Psoas muscle (tissue), 8 donors: Measurements from ENCODE around the gene CUTC. TPM values are rescaled to one million over a fixed set of nuclear protein-coding genes. Genes with fewer than 3 reads are reported as not detected.

ENCODE experiments used
- ATAC-seq, 4 donors: fragments of 200-7000 bp; cut with Tn5 transposase; one replicate each; pipeline ENCODE4 v1.9.1; 2020; ENCODE audit warnings: moderate library complexity in 3 of 4, mild to moderate bottlenecking in 2 of 4
- DNase-seq, 2 donors: peaks; one replicate each; pipeline ENCODE4 v3.0.0-alpha.2; 2020
- H3K27ac ChIP-seq: fragments of 200-600 bp; one replicate; pipeline ENCODE4 v1.8.0; 2022
- H3K27me3 ChIP-seq, 3 donors: fragments of 200-600 bp in 1 of 3; one replicate each; pipeline versions ENCODE4 v1.6.1 to v1.8.0; 2013 to 2022; ENCODE audit warnings: low read length in 2 of 3, mild to moderate bottlenecking in 2 of 3, moderate library complexity in 1 of 3; ENCODE audit not compliant: insufficient read depth in 3 of 3
- H3K36me3 ChIP-seq, 2 donors: fragments of 200-600 bp in 1 of 2; one replicate each; pipeline versions ENCODE4 v1.6.1 to v1.8.0; 2013 to 2022; ENCODE audit warnings: low read depth in 1 of 2, mild to moderate bottlenecking in 1 of 2, moderate library complexity in 1 of 2; ENCODE audit not compliant: insufficient read depth in 1 of 2
- H3K4me1 ChIP-seq: fragments of 200-600 bp; one replicate; pipeline ENCODE4 v1.8.0; 2022
- H3K4me3 ChIP-seq: fragments of 200-600 bp; one replicate; pipeline ENCODE4 v1.8.0; 2022; ENCODE audit warnings: mild to moderate bottlenecking
- H3K9me3 ChIP-seq: fragments of 200-600 bp; one replicate; pipeline ENCODE4 v1.8.0; 2022
- WGBS, 3 donors: extraction: QIAGEN DNeasy Blood & Tissue Kit; methylation state at CpG; one replicate each; pipeline versions ENCODE4 v1.1.6 to v1.1.7; 2013; 5-methylcytosine and 5-hydroxymethylcytosine counted together
- intact Hi-C, 2 donors: fragments of 100-400 bp; cut with DNase I; formaldehyde crosslinking; loops; one replicate each; pipeline versions ENCODE4 v1.11.0 to v1.14.2; 2022
- polyA plus RNA-seq, 3 donors: library from polyadenylated mRNA; stranded (reverse); fragments of 200-250 nt; gene quantifications; one replicate each; pipeline ENCODE4 v1.2.3, GENCODE V29; 2013
- total RNA-seq, 4 donors: library from RNA; stranded (reverse); fragmentation: NEBNext Ultra II Directional in 2 of 4; extraction: Animal tissue kit (Norgen Biotek cat#: 25700) in 2 of 4; gene quantifications; one replicate each; pipeline versions ENCODE4 v1.2.1 to v1.2.4, GENCODE V29; 2021 to 2023
- TF ChIP-seq, protein P1 (sequence below): fragments of 200-600 bp; IDR thresholded peaks from one replicate; pipeline ENCODE4 v1.8.0; 2022; ENCODE audit warnings: antibody characterized with exemption
- donor health status: healthy with polysubstance abuse.
- donor health status: DM: no; HTN: no; CAD: no; lungs with moderate emphysema.
- donor health status: Bipolar disorder and iron deficiency.
- donor health status: healthy.
- donor health status: DM: yes; HTN: yes; CAD: no.
- donor health status: DM: no; HTN: no; CAD: no.
- donor health status: DM: no; HTN: no; CAD: no.
- donor health status: DM: yes; HTN: yes; CAD: no.

Gene CUTC
- total and polyA plus RNA-seq, 7 donors: 52.8 to 179 (median 132) TPM

GRCh38 chr10:99781734-99782429 lies 49.8 kb downstream of the CUTC start:
- peaks cover 21% of the 10 kb centered on the region for H3K4me1 ChIP-seq
- ATAC-seq: no peak
- H3K27me3 ChIP-seq: no peaks in the 10 kb centered on the region
- H3K4me3 ChIP-seq: no peak overlapping the region
- H3K36me3 ChIP-seq: no peaks in the 10 kb centered on the region
- H3K27ac ChIP-seq: no peak overlapping the region
- WGBS, 3 donors: 78 to 81% (median 80%) methylated on average over 5 of the region's 5 CpGs
- DNase-seq: no peak
- intact Hi-C loops: no loop called here
- TF ChIP-seq, protein P1, sequence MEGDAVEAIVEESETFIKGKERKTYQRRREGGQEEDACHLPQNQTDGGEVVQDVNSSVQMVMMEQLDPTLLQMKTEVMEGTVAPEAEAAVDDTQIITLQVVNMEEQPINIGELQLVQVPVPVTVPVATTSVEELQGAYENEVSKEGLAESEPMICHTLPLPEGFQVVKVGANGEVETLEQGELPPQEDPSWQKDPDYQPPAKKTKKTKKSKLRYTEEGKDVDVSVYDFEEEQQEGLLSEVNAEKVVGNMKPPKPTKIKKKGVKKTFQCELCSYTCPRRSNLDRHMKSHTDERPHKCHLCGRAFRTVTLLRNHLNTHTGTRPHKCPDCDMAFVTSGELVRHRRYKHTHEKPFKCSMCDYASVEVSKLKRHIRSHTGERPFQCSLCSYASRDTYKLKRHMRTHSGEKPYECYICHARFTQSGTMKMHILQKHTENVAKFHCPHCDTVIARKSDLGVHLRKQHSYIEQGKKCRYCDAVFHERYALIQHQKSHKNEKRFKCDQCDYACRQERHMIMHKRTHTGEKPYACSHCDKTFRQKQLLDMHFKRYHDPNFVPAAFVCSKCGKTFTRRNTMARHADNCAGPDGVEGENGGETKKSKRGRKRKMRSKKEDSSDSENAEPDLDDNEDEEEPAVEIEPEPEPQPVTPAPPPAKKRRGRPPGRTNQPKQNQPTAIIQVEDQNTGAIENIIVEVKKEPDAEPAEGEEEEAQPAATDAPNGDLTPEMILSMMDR: no peak
- H3K9me3 ChIP-seq: no peaks in the 10 kb centered on the region

DNA sequence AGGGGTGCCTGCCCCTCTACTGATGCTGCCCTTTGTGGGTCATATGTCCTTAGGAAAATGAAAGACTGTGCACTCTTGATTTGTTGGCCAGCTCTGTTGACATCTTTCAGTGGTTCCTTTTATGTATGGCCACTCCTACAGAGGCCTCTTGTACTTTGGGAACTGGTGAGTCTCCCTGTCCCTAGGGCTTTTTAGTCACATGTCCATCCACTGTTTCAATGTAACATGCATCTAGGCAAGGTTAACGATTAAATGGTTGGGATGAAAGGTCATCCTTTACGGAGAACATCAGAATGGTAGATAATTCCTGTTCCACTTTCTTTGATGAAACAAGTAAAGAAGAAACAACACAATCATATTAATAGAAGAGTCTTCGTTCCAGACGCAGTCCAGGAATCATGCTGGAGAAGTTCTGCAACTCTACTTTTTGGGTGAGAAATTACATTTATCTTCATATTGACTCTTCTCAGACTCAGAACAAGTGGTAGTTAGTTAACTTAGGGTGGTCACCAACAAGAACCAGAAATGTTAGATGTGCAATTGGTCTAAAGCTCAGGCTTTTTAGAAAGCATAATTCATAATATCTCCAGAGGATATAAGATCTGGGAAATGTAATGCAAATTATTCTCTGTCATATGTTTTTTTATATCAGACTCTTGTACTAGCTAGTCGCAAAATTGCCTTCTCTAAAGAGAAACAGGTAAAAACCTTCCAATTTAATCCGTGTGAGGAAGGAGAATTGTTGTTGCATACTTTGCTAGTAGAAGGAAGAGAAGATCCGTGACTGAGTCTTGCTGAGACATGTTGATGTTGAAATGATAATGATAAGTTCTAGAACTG lies 50.6 kb downstream of the CUTC start, which contains the start of gene ABCC2:
ABCC2 (plus strand) TSS at position 194 of the 840 bp plus-strand sequence; CDS start at position 399, 205 bp downstream.
- peaks cover 21% of the 10 kb centered on the region for H3K4me1 ChIP-seq
- H3K4me3 ChIP-seq: no peak within 1 kb of the TSS
- ATAC-seq (no peak), DNase-seq (no peak)
- TF ChIP-seq, protein P1: no peak
- no peaks in the 10 kb centered on the region for H3K36me3 ChIP-seq
- 75 to 91% (median 88%) methylated on average over 7 of the region's 7 CpGs for WGBS, 3 donors
- no peaks in the 10 kb centered on the region for H3K27me3 ChIP-seq
- H3K27ac ChIP-seq: no peak within 1 kb of the TSS
- no peaks in the 10 kb centered on the region for H3K9me3 ChIP-seq
- intact Hi-C loops: no loop called here

DNA sequence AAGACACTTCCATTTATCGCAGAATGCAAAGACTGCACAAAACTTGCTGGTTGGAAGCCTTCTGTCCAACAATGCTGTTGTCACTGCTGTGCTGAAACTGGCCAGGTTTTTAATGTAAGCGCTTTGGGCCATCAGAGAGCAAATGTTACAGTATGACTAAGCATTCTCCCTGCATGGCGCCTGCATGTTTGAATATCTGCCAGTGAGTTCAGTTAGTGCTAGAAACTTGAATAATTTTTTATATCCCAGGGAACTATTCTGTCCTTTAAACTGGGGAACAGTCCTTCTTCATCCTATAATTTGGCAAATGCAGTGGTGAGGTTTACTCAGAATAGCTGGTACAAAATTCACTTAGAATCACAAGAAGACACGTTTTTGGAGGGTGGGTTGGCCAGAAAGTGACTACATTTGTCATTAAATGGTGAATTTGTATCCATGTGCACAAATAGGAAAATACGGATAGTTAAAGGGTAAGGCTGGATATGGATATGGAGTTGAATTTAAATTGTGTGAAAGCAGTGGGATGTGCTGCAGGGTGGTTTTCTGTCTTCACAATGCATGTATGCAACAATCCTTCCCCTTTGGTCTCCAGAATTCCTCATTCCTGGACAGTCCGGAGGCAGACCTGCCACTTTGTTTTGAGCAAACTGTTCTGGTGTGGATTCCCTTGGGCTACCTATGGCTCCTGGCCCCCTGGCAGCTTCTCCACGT lies 52.1 kb downstream of the CUTC start:
- H3K27me3 ChIP-seq: no peaks in the 10 kb centered on the region
- intact Hi-C loops: no loop called here
- TF ChIP-seq, protein P1: no peak
- no peak overlapping the region for H3K27ac ChIP-seq
- H3K36me3 ChIP-seq: no peaks in the 10 kb centered on the region
- 49 to 64% (median 50%) methylated on average over 7 of the region's 7 CpGs for WGBS, 3 donors
- peaks cover 16% of the 10 kb centered on the region for H3K4me1 ChIP-seq
- ATAC-seq: peak in 2 of 4 donors; percentile 41 to 42
- no peak overlapping the region for H3K4me3 ChIP-seq
- H3K9me3 ChIP-seq: no peaks in the 10 kb centered on the region
- DNase-seq: peak in 1 of 2 donors; percentile 20

DNA sequence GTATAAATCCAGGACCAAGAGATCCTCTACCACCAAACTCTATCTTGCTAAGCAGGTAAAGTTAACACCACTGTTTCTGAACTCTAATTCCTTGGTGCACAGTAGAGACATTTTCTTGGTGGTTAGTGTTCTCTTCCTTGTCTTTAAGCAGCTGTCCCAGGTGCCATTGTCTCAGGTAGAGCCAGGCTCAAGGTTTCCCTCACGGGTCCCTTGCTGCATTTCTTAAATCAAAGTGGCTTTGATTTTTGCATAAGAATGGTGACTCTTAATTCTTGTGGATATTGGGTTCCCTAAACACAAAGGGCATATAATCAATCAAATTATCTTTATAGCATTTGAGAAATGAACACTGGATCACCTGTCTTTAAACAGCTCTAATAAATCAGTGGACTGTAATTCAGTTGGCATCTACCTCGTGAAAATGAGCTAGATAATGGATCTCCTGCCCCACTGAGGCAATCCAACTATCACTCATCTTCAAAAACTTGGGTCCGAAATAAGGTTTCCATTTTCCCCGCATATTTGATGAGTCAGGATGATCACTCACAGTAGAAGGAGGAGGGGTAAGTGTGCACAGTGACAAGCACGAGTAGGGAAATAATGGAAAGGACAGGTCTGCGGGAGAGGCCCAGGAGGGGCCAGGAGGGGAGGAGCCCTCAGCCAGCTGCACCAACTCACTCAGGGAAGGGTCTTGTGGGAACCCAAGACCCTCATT lies 52.9 kb downstream of the CUTC start:
- intact Hi-C loops: no loop called here
- no peak overlapping the region for H3K4me3 ChIP-seq
- H3K27ac ChIP-seq: no peak overlapping the region
- WGBS, 3 donors: 79 to 85% (median 82%) methylated on average over 6 of the region's 6 CpGs
- no peaks in the 10 kb centered on the region for H3K9me3 ChIP-seq
- ATAC-seq (no peak), DNase-seq (no peak)
- no peaks in the 10 kb centered on the region for H3K36me3 ChIP-seq
- TF ChIP-seq, protein P1: no peak
- H3K4me1 ChIP-seq: peaks cover 9% of the 10 kb centered on the region
- H3K27me3 ChIP-seq: no peaks in the 10 kb centered on the region
